NK-92 (cell line): ENCODE data around the gene ANKRD13A.
"Not testable (repeated sequence)": the region's sequence is repeated elsewhere in the genome, so short reads cannot be mapped to it uniquely, and the experiment has no call there.

Source experiments
- DNase-seq: peaks from one replicate; lab custom pipeline; 2025; ENCODE audit not compliant: unreplicated experiment; lab: John Stamatoyannopoulos, UW

Gene ANKRD13A

DNA sequence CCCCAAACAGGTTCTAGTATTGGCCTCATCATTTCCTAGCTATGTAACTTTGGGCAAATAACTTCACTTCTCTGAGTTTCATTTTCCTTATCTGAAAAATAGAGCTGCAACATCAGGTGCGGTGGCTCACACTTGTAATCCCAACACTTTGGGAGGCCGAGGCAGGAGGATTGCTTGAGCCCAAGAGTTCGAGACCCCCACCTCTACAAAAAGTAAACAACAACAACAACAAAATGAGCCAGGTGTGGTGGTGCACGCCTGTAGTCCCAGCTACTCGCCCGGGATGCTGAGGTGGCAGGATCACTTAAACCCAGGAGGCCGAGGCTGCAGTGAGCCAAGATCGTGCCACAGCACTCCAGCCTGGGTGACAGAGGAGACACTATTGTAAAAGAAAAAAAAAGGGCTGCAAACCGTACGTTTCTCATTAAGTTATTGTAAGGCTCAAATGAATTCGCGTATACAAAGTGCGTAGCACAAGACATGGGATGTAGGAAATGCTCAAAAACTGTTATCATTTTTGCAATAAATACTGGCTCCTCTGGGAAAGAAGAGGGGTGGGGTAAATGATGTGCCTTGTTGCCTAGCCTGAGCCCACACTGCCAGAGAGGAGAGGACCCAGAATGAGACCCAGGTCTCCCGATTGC is 48.2 kb downstream of the ANKRD13A start:
- no peak for DNase-seq

- peak; percentile 25 for DNase-seq
These were observed 49.2 kb downstream of the ANKRD13A start, which contains the start of gene C12orf76 for GRCh38 chr12:110048242-110049027. Gene C12orf76, minus strand, starts transcription at chr12:110048522. Its CDS starts 27 bp downstream, at chr12:110048495.

DNA sequence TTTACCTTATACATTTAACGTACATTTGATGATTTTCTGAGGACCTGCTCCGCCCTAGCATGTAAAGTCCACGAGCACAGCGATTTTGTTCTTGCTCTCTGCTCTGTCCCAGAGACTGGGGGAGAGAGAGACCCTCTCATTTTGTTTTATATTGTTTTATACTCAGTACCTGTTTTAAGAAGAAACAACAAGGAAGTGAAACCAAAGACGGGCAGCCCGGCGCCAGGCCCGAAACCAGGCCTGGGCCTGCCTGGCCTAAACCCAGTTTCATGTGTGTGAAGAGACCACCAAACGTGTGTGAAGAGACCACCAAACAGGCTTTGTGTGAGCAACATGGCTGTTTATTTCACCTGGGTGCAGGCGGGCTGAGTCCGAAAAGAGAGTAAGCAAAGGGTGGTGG is 49.8 kb downstream of the ANKRD13A start:
- DNase-seq, result not testable (repeated sequence)

GRCh38 chr12:110049666-110050065 is 50.4 kb downstream of the ANKRD13A start:
- not testable (repeated sequence) for DNase-seq

GRCh38 chr12:110050927-110051326 is 51.7 kb downstream of the ANKRD13A start:
- DNase-seq, result no peak

DNA sequence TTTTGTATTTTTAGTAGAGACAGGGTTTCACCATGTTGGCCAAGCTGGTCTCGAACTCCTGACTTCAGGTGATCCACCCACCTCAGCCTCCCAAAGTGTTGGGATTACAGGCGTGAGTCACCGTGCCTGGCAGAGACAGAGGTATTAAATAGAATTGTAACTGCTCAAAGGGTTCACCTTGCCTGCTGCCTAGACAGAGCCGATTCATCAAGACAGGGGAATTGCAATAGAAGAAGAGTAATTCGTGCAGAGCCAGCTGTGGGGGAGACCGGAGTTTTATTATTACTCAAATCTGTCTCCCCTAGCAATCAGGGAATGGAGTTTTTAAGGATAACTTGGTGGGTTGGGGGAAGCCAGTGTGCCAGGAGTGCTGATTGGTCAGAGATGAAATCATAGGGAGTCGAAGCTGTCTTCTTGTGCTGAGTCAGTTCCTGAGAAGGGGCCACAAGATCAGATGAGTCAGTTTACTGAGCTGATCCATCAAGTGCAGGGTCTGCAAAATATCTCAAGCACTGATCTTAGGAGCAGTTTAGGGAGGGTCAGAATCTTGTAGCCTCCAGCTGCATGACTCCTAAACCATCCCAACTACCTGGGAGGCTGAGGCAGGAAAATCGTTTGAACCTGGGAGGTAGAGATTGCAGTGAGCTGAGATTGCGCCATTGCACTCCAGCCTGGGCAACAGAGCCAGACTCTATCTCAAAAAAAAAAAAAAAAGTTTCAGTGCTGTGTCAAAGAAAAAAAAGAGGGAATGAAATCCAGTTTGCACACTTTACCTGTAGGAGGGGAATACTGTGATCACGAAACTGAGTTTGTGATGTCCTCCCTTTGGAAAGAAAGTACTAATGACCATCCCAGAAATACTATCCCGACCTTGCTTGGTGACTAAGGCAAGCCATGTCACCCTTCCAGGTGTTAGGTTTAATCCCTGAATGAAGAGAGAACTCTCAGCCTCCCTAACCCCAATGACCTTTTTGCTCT is 56.4 kb downstream of the ANKRD13A start:
- DNase-seq, result not testable (repeated sequence)

DNA sequence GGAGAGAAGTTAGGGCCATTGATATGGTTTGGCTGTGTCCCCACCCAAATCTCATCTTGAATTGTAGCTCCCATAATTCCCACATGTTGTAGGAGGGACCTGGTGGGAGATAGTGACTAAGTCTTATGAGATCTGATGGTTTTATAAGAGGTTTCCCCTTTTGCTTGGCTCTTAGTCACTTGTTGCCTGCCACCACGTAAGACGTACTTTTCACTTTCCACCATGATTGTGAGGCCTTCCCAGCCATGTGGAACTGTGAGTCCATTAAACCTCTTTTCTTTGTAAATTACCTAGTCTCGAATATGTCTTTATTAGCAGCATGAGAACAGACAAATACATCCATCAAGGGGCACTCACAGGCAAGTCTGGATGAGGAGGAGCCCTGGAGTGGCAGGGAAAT is 57.4 kb downstream of the ANKRD13A start:
- not testable (repeated sequence) for DNase-seq

DNA sequence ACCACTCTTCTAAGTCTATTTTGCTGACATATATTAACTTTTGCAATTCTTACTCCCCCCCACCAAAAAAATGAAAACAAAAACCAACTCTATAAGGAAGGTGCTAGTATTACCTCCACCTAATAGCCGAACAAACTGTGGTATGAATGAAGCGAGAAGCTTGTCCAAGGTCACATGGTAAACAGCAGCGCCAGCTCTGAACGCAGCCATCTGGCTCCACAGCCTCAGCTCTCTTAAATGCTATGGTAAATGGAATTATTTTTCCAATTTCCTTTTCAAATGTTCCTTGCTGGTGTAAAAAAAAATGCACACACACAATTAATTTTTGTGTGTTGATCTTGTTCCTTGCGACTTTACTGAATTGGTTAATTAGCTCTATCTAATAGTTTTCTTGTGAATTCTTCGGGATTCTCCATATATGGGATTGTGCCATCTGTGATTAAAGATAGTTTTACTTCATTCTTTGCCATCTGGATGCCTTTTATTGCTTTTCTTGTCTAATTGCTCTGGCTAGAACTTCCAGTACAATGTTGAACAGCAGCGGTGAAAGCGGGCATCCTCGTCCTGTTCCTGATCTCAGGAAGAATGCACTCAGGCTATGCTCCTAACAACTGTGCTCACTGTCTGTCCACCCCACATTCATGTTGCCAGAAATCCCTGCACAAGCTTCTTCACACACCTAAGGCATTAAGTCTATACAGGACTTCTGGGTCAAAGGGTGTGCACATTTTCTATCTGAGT is 59.8 kb downstream of the ANKRD13A start:
- DNase-seq, result no peak

- DNase-seq, result no peak
These were observed 60.4 kb downstream of the ANKRD13A start for GRCh38 chr12:110059651-110060000.

DNA sequence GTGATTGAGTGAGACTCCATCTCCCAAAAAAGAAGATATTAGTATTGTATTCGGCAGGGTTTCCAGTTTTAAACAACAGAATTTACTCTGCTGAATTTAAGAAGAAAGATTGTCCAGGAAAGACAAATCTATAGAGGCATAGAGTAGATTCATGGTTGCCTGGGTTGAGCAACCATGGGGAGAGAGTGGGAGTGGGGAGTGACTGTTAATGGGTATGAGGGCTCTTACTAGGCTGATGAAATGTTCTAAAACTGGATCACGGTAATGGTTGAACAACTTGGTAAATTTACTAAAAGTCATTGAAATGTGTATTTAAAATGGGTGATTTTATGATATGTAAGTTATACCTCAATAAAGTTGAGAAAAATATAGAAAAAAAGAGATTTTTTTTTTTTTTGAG is 63.0 kb downstream of the ANKRD13A start:
- no peak for DNase-seq

- DNase-seq, result no peak
These were observed 66.3 kb downstream of the ANKRD13A start for GRCh38 chr12:110065540-110065939.

DNA sequence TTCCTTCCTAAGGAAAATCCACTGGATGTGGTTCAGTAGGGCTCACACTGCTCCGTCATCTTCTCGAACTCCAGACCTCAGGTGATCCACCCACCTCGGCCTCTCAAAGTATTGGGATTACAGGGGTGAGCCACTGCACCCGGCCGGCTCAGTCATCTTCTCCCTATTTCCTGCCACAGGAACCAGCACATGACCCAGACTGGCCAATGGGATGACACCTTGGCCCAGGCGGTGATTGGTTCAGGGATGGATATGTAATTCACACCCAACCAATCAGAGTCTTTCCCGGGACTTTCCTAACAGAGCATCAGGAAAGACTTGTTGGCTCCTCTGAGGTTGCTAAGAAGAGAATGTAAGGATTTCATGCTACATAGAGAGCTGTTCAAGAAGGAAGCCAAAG is 68.3 kb downstream of the ANKRD13A start:
- DNase-seq, result no peak

DNA sequence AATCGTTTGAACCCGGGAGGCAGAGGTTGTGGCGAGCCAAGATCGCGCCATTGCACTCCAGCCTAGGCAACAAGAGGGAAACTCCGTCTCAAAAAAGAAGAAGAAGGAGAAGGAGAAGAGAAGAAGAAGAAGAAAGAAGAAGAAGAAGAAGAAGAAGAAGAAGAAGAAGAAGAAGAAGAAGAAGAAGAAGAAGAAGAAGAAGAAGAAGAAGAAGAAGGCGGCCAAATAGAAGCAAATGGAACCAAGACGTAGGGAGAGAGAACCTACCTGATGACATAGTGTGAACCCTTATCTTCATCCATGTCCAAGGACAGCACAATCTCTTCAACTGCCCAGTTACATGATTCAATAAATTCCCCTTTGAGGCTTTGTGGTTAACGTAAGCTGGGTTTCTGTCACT is 68.9 kb downstream of the ANKRD13A start:
- DNase-seq, result not testable (repeated sequence)

GRCh38 chr12:110068654-110069053 is 69.4 kb downstream of the ANKRD13A start:
- no peak for DNase-seq

DNA sequence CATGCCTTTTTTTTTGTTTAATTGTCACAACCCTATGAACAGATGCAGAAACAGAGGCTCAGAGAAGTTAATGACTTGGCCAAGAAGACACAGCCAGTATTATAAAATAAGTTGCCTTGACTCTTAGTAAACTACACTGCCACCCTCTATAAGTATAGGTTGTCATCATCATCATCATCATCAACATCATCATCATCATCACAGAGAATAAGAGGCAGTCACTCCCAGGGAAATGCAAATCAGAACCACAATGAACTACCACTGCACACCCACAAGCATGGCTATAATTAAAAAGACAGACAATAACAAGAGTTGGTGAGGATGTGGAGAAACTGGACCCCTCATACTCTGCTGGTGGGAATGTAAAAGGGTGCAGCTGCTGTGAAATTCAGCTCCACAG is 72.3 kb downstream of the ANKRD13A start:
- no peak for DNase-seq

GRCh38 chr12:110071967-110072366 is 72.7 kb downstream of the ANKRD13A start:
- DNase-seq, result no peak

DNA sequence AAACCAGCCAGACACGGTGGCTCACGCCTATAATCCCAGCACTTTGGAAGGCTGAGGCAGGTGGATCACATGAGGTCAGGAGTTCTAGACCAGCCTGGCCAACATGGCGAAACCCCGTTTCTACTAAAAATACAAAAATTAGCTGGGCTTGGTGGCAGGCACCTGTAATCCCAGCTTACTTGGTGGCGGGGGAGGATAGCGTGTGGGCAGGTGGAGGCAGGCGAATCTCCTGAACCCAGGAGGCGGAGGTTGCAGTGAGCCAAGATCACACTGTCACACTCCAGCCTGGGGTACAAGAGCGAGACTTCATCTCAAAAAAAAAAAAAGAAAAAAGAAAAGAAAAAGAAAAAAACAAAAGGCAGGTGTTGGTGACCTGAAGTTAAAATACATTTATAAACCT is 73.4 kb downstream of the ANKRD13A start:
- not testable (repeated sequence) for DNase-seq

- no peak for DNase-seq
These were observed 74.0 kb downstream of the ANKRD13A start for GRCh38 chr12:110073049-110073831.

DNA sequence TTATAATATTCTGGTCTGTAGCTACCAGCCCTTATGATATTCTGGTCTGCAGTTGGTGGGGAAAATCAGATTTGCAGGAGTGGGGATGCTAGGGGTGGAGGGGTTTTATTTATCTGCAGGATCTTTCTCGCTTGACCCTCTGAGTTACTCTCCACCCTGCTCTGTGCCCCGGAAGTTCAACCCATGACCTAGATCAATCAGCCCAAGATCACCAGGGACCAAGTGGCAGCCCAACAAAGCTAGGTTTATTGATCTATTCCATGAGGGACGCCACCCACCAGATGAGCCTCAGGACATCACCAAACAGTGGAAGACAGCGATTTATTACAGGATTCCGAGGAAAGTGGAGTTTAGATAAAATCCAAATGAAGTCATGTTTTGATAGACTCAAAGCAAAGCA is 74.9 kb downstream of the ANKRD13A start:
- DNase-seq, result no peak

- DNase-seq, result no peak
These were observed 76.7 kb downstream of the ANKRD13A start for GRCh38 chr12:110075880-110076279.
